ENCODE measurements around the gene TMEM234. TPM values are rescaled to one million over a fixed set of nuclear protein-coding genes. Genes with fewer than 3 reads are reported as not detected.

The TMEM234 gene
- total and polyA plus RNA-seq, 2 of the 13 experiments (the other 11 are each of a cell fraction or from before 2014, with no cell fraction given), result 6.1 to 9.0 TPM

GRCh38 chr1:32200226-32201010 is 21.7 kb downstream of the TMEM234 start, which contains the start of gene CCDC28B (continued):
- TF ChIP-seq ZBTB4 (CRISPR knock-in tag; IDR thresholded peaks at IDR 0.05; ENCODE audit: borderline replicate concordance) (0 out of 2 replicates have a peak, but pooled peaks have one; percentile 37), SALL1 (CRISPR knock-in tag; IDR thresholded peaks at IDR 0.05) (peak; percentile 32; the same call in 1 of the 2 replicates), MAX (IDR thresholded peaks at IDR 0.05) (peak; percentile 59), TRIM24 (CRISPR knock-in tag; IDR thresholded peaks at IDR 0.05) (no peak), ZNF776 (CRISPR knock-in tag; IDR thresholded peaks at IDR 0.05) (no peak), TFDP2 (CRISPR knock-in tag; IDR thresholded peaks at IDR 0.05) (0 out of 2 replicates have a peak, but pooled peaks have one; percentile 29), ZNF558 (CRISPR knock-in tag; IDR thresholded peaks at IDR 0.05; ENCODE audit: borderline replicate concordance) (0 out of 2 replicates have a peak, but pooled peaks have one; percentile 27), ZNF17 (CRISPR knock-in tag; IDR thresholded peaks at IDR 0.05) (no peak), ZNF710 (CRISPR knock-in tag; IDR thresholded peaks at IDR 0.05; ENCODE audit: borderline replicate concordance) (0 out of 2 replicates have a peak, but pooled peaks have one; percentile 26), KAT7 (CRISPR knock-in tag; IDR thresholded peaks at IDR 0.05; ENCODE audit: borderline replicate concordance) (0 out of 2 replicates have a peak, but pooled peaks have one; percentile 4), TFDP1 (CRISPR knock-in tag; IDR thresholded peaks at IDR 0.05; ENCODE audit: borderline replicate concordance) (peak; percentile 40; the same call in 1 of the 2 replicates), AGO2 (optimal IDR thresholded peaks at IDR 0.05; ENCODE audit: low read depth, low read length) (peak; percentile 60), NKX3-1 (CRISPR knock-in tag; IDR thresholded peaks at IDR 0.05) (no peak), PRDM15 (CRISPR knock-in tag; IDR thresholded peaks at IDR 0.05) (peak; percentile 39; the same call in 1 of the 2 replicates), ZBTB7B (CRISPR knock-in tag; IDR thresholded peaks at IDR 0.05) (peak; percentile 30; the same call in 1 of the 2 replicates)
